ENCODE data around the gene GIPC3. TPM values are rescaled to one million over a fixed set of nuclear protein-coding genes. Genes with fewer than 3 reads are reported as not detected.

Gene GIPC3
- total and polyA plus RNA-seq, 4 experiments from 2014 or later: 0.45 to 0.70 (median 0.64) TPM; not detected in 1

DNA sequence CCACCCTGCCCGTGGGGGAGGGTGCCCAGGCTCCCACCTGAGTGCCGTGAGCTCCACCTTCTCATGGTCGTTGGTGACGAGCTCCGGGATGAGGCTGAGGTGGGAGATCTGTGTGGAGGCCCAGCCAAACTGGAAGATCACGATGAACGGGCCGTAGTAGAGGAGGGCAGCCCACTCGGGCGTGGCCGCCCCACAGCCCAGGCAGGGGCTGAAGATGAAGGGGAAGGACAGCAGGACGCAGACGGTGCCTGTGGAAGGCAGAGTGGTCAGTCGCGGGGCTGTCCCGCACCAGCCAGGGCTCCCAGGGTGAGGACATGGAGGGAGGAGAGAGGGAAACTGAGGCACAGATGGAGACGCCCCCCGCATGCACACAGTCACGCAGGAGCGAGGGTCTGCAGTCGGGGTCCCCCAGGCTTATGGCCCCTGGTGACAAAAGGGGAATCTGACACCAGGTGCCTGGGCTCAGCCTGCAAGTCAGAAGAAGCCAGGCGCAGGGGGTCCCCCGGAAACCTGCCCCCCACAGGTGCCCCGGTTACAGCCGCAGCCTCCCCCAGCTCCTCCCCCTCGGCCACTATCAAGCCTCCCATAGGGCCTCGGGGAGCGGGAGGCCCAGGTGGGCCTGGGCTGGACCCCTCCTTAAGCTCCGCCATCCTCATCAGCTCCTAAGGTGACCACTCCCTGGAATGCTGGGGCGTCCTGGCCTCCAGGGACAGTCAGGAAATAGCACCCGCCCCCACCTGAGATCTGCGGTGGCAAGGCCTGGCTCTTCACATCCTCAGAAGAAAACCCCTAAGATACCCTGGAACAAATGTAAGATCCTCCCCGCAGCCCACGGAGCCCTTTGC is 34.1 kb upstream of the GIPC3 start:
- H3K27ac ChIP-seq (ENCODE audit: low read depth, low read length): no peak overlapping the region

DNA sequence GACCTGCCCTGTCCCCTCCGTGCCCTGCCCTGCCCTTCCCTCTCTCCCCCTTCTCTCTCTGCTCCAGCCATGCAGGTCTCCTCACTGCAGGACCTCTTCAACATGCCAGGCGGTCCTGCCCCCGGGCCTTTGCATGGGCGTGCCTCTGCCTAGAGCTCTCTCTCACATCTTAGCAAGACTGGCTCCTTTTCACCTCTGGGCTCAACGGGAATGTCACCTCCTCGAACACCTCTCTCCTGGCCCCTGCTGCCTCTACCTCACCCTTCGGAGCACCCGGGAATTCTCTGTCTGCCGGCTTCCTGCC is 33.5 kb upstream of the GIPC3 start:
- no peak overlapping the region for H3K4me3 ChIP-seq (ENCODE audit: low read length in 2 of 2)
- Mint-ChIP-seq H3K27ac (peak overlapping the region; percentile 51 to 91 (median 75)), H3K36me3 (peaks cover 0 to 20% of the 10 kb centered on the region in 2 donors), H3K4me1 (peaks cover 20 to 37% (median 31%) of the 10 kb centered on the region in 4 donors), H3K4me3 (peak overlapping the region in 3 of 8 donors; percentile 17 to 48 (median 39)), H3K9me3 (peaks cover 0 to 2% (median 0%) of the 10 kb centered on the region in 8 donors), H3K27me3 (peaks cover 0 to under 1% of the 10 kb centered on the region in 2 donors)
- intact Hi-C loops (cut with micrococcal nuclease): no loop called here
- no peaks in the 10 kb centered on the region for H3K9me3 ChIP-seq (ENCODE audit: control insufficient read depth in 1 of 2, low read length in 2 of 2)
- ChIA-PET CTCF (ENCODE audit: partially characterized antibody) (no interaction called here), POLR2A (ENCODE audit: partially characterized antibody) (no interaction called here)
- peaks cover 48% of the 10 kb centered on the region for H3K4me1 ChIP-seq (ENCODE audit: insufficient read depth, low read length)
- H3K27ac ChIP-seq (ENCODE audit: low read depth, low read length): no peak overlapping the region
- no peaks in the 10 kb centered on the region for H3K27me3 ChIP-seq (ENCODE audit: insufficient read depth, low read length)
- no peaks in the 10 kb centered on the region for H3K36me3 ChIP-seq (ENCODE audit: insufficient read depth, low read length)
- no peak for DNase-seq

More for the DNA sequence above, 34.1 kb upstream of the GIPC3 start:
- intact Hi-C loops (cut with micrococcal nuclease): no loop called here
- H3K4me3 ChIP-seq (ENCODE audit: low read length in 2 of 2): no peak overlapping the region
- DNase-seq: no peak
- H3K36me3 ChIP-seq (ENCODE audit: insufficient read depth, low read length): peaks cover under 1% of the 10 kb centered on the region
- H3K36me3 Mint-ChIP-seq: peaks cover 0 to 17% of the 10 kb centered on the region in 2 donors
- H3K4me1 ChIP-seq (ENCODE audit: insufficient read depth, low read length): peaks cover 43% of the 10 kb centered on the region
- CTCF ChIA-PET (ENCODE audit: partially characterized antibody): no interaction called here
- no peaks in the 10 kb centered on the region for H3K9me3 ChIP-seq (ENCODE audit: control insufficient read depth in 1 of 2, low read length in 2 of 2)
- no peaks in the 10 kb centered on the region for H3K9me3 Mint-ChIP-seq
- no peaks in the 10 kb centered on the region for H3K27me3 Mint-ChIP-seq
- POLR2A ChIA-PET (ENCODE audit: partially characterized antibody): no interaction called here
- no peaks in the 10 kb centered on the region for H3K27me3 ChIP-seq (ENCODE audit: insufficient read depth, low read length)
- H3K4me3 Mint-ChIP-seq: peak overlapping the region in 2 of 8 donors; percentile 39 to 48
- peak overlapping the region; percentile 55 to 91 (median 75) for H3K27ac Mint-ChIP-seq
- H3K4me1 Mint-ChIP-seq: peaks cover 14 to 31% (median 26%) of the 10 kb centered on the region in 4 donors

DNA sequence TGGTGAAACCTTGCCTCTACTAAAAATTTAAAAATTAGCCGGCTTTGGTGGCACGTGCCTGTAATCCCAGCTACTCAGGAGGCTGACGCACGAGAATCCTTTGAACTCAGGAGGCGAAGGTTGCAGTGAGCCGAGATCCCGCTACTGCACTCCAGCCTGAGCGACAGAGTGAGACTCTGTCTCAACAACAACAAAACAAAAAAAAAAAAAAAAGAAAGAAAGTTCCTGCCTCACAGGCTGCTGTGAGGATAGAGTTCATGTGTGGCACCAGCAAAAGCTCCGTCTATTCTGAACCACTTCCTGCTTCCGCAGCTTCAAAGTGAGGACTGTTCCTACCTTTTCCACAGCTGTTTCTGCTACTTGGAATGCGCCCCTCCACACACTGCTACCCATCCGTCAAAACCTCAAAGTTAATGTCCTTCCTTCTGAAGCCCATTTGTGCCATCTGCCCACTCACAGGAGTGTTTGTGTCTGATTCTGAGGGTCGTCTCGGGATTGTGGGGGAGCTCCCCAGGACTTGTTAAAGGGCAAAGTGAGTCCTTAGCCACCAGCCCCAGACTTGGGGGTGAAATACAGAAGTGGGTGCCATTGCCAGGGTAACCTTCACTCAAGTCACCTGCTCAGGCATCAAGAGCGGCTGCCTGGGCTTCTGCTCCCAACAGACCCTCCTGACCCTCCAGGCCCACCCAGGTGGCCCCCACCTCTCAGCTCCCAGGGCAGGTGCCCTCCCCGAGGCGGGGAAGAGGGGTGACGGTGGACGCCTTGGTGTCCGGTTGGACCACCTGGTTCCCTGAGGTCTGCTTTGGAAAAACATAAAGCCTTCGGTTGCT is 30.8 kb upstream of the GIPC3 start:
- peak overlapping the region; percentile 52 for H3K27ac ChIP-seq (ENCODE audit: low read depth, low read length)
- ChIA-PET POLR2A (ENCODE audit: partially characterized antibody) (interaction anchor here (0.7 to 7.2 kb wide), 14 partner anchors 9 to 692 kb away, joined by 3 to 54 read pairs (median 4); partner anchors contain the start of genes DOHH, FZR1, GIPC3 and HMG20B), CTCF (ENCODE audit: partially characterized antibody) (interaction anchor here (4.3 kb wide), 1 partner anchor 8 kb away, joined by 49 read pairs; no protein-coding TSS in a partner anchor)
- DNase-seq: peak; percentile 69 to 82 (median 74)
- intact Hi-C loops (cut with micrococcal nuclease): loop anchor here (1.0 to 2.0 kb wide), 2 partner anchors 9 to 48 kb away; partner anchors contain the start of gene FZR1
- Mint-ChIP-seq H3K36me3 (peaks cover 0 to 12% of the 10 kb centered on the region in 2 donors), H3K27ac (peak overlapping the region; percentile 94 to 99 (median 97)), H3K4me3 (peak overlapping the region; percentile 82 to 98 (median 96)), H3K9me3 (peaks cover 0 to 3% (median 0%) of the 10 kb centered on the region in 8 donors), H3K27me3 (peaks cover 0 to 1% of the 10 kb centered on the region in 2 donors), H3K4me1 (peaks cover 23 to 46% (median 38%) of the 10 kb centered on the region in 4 donors)
- H3K4me3 ChIP-seq (ENCODE audit: low read length in 2 of 2): peak overlapping the region in 1 of 2 donors; percentile 29
- H3K36me3 ChIP-seq (ENCODE audit: insufficient read depth, low read length): no peaks in the 10 kb centered on the region
- H3K4me1 ChIP-seq (ENCODE audit: insufficient read depth, low read length): peaks cover 56% of the 10 kb centered on the region
- no peaks in the 10 kb centered on the region for H3K9me3 ChIP-seq (ENCODE audit: control insufficient read depth in 1 of 2, low read length in 2 of 2)
- no peaks in the 10 kb centered on the region for H3K27me3 ChIP-seq (ENCODE audit: insufficient read depth, low read length)

DNA sequence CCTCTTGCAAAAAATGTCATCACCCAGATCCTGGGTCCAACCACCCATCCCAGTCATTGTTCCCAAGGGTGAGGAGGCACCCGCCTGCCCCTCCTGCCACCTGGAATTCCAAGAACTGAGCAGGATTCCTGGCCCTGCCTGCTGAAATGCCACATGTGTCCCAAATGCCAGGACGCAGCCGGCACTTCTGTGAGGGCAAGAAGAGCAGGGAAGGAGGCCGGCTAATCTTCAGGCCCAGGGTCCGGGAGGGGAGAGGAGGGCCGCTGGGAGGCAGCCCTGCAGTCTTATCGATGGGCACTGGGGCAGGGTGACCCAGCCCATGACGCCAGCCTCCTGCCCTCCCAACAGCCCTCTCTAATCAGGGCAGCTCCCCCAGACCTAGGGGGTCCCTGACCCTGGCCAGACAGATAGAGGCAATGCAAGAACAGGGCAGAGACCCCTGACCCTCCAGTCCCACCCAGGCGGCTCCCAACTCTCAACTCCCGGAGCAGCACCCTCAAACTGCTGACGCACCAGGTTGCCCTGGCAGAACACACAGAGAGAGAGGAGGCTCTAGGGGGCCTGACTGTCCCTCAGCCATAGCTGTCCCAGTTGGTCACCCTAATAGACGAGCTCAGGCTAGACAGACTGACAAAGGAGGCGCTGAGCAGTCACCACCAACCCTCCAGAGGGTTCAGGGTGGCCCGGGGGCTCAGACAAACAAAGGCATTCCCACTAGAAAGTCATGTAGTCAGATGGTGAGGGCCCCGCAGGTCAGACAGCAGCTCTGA is 29.4 kb upstream of the GIPC3 start:
- Mint-ChIP-seq H3K4me1 (peaks cover 23 to 46% (median 38%) of the 10 kb centered on the region in 4 donors), H3K27ac (peak overlapping the region; percentile 92 to 99 (median 97)), H3K4me3 (peak overlapping the region; percentile 92 to 99 (median 96)), H3K36me3 (peaks cover 0 to 12% of the 10 kb centered on the region in 2 donors), H3K27me3 (peaks cover 0 to 1% of the 10 kb centered on the region in 2 donors), H3K9me3 (peaks cover 0 to 3% (median 0%) of the 10 kb centered on the region in 8 donors)
- Histone ChIP-seq H3K4me3 (ENCODE audit: low read length in 2 of 2) (peak overlapping the region; percentile 73 to 81), H3K36me3 (ENCODE audit: insufficient read depth, low read length) (no peaks in the 10 kb centered on the region), H3K27ac (ENCODE audit: low read depth, low read length) (peak overlapping the region; percentile 74), H3K4me1 (ENCODE audit: insufficient read depth, low read length) (peaks cover 56% of the 10 kb centered on the region), H3K27me3 (ENCODE audit: insufficient read depth, low read length) (no peaks in the 10 kb centered on the region), H3K9me3 (ENCODE audit: control insufficient read depth in 1 of 2, low read length in 2 of 2) (no peaks in the 10 kb centered on the region)
- ChIA-PET CTCF (ENCODE audit: partially characterized antibody) (interaction anchor here (2.1 to 4.3 kb wide), 3 partner anchors 10 to 30 kb away, joined by 5 to 49 read pairs (median 9); partner anchors contain the start of gene GIPC3), POLR2A (ENCODE audit: partially characterized antibody) (interaction anchor here (0.7 to 7.2 kb wide), 17 partner anchors 8 to 691 kb away, joined by 3 to 54 read pairs (median 7); partner anchors contain the start of genes DOHH, FZR1, GIPC3 and HMG20B)
- DNase-seq: peak in 1 of 5 donors; percentile 23
- intact Hi-C loops (cut with micrococcal nuclease): loop anchor here (2.0 kb wide), 1 partner anchor 49 kb away; the partner anchor contains the start of gene FZR1

DNA sequence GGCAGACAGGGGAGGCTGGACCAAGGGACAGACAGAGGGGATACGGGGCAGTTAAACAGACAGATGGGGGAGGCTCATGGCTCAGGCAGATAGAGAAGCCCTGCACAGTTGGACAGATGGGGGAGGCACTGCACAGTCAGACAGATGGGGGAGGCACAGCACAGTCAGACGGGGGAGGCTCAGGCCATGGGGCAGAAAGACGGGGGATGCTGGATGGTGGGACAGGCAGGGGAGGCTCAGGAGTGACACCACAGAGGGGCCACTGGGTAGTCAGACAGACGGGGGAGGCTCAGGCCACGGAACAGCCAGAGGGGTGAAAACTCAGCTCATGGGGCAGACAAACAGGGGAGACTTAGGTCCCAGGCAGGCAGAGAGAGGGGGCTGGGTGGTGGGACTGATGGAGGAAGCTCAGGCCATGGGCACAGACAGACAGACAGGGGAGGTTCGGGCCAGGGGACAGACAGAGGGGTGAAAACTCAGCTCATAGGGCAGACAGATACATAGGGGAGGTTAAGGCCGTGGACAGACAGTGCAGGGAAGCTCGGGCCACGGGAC is 28.8 kb upstream of the GIPC3 start:
- Histone ChIP-seq H3K27me3 (ENCODE audit: insufficient read depth, low read length) (no peaks in the 10 kb centered on the region), H3K4me1 (ENCODE audit: insufficient read depth, low read length) (peaks cover 53% of the 10 kb centered on the region), H3K9me3 (ENCODE audit: control insufficient read depth in 1 of 2, low read length in 2 of 2) (no peaks in the 10 kb centered on the region), H3K4me3 (ENCODE audit: low read length in 2 of 2) (peak overlapping the region; percentile 73 to 81), H3K27ac (ENCODE audit: low read depth, low read length) (peak overlapping the region; percentile 74), H3K36me3 (ENCODE audit: insufficient read depth, low read length) (no peaks in the 10 kb centered on the region)
- ChIA-PET POLR2A (ENCODE audit: partially characterized antibody) (interaction anchor here (0.7 to 7.2 kb wide), 20 partner anchors 9 to 690 kb away, joined by 3 to 54 read pairs (median 6); partner anchors contain the start of genes DOHH, FZR1, GIPC3 and HMG20B), CTCF (ENCODE audit: partially characterized antibody) (interaction anchor here (0.6 to 4.3 kb wide), 5 partner anchors 10 to 29 kb away, joined by 3 to 49 read pairs (median 5); partner anchors contain the start of gene GIPC3)
- Mint-ChIP-seq H3K27ac (peak overlapping the region; percentile 92 to 99 (median 97)), H3K9me3 (peaks cover 0 to 3% (median 0%) of the 10 kb centered on the region in 8 donors), H3K27me3 (peaks cover 0 to 1% of the 10 kb centered on the region in 2 donors), H3K4me3 (peak overlapping the region; percentile 92 to 99 (median 96)), H3K4me1 (peaks cover 23 to 45% (median 36%) of the 10 kb centered on the region in 4 donors), H3K36me3 (peaks cover 0 to 12% of the 10 kb centered on the region in 2 donors)
- intact Hi-C loops (cut with micrococcal nuclease): no loop called here
- DNase-seq: no peak
